ENCODE measurements around the gene DCAF15.
A peak's percentile ranks its signal among the peaks of the same experiment; 100 is the strongest.

The DCAF15 gene

DNA sequence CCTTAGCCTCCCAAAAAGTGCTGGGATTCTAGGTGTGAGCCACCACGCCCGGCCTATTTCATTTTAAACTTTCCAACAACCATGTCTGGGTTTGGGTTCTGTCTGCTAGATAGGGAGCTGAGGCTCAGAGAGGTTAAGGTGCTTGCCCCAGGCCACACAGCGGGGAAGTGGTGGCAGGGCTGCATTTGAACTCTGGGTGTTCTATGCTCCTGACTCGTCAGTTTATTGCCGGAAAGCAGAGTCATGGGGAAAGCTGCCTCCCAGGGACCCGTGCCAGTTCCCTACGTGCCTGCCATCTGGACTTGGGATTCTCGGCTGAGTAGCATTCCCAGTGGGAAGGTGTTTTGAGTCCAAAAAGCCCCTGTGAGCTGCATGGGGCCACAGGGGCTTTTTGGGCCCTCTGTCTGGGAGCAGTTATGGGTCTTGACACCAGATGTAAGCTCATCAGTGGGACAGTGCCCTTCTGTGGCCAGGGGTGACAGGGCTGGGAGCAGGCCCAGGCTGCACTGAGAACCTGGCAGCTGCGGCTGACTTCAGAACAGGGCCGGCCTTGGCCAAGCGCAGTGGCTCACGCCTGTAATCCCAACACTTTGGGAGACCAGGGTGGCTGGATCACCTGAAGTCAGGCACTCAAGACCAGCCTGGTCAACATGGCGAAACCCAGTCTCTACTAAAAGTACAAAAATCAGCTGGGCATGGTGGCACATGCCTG lies 42.9 kb downstream of the DCAF15 start:
- DNase-seq (ENCODE audit: low read depth in 2 of 2) = no peak

GRCh38 chr19:13995878-13996765 lies 43.8 kb downstream of the DCAF15 start:
- no peak for DNase-seq (ENCODE audit: low read depth in 2 of 2)

DNA sequence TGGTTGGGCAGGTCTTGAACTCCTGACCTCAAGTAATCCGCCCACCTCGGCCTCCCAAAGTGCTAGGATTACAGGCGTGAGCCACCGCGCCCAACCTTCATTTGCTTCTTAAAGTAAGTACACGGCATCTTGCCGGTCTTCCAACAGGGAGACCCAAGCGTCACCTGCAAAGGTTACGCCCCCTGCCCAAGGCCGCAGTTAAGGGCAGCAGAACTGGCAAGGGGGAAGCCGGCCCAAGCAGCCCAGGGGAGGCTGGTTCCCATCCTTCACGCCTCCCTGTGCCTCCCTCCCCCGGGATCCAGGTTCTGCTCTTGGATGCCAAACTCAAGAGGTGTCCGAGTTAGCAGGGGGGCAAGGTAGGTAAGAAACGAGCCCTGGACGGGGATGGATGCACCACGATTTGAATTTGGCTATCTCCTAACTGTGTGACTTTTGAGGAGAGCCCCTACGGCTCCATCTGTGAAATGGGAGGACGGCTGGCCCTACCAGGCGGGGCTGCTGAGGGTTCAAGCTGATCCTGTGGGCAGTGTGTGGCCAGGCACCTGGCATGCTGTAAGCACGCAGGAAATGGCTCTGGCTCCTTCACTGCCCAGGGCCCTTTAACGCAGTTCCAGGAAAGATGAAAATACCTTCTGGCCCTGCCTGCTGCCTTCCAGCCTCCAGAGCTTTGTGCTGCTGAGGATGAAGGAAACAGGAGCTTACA lies 44.8 kb downstream of the DCAF15 start:
- no peak for DNase-seq (ENCODE audit: low read depth in 2 of 2)

GRCh38 chr19:13997631-13997962 lies 45.3 kb downstream of the DCAF15 start:
- no peak for DNase-seq (ENCODE audit: low read depth in 2 of 2)

DNA sequence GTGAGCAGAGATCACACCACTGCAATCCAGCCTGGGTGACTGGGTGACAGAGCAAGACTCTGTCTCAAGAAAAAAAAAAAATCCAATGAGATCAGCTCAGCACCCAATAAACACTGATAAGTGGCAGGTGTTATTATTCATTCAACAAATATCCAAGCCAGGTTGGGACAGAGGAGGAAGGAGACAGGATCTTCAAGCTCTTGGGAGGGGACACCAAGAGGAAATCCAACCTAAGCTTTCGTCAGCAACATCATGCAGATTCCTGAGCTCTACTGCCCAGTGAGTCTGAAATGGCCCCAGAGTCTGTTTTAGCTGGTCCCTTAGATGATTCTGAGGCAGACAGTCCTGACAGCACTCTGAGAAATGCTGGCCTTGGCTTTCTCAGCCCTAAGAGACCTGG lies 46.1 kb downstream of the DCAF15 start:
- no peak for DNase-seq (ENCODE audit: low read depth in 2 of 2)

DNA sequence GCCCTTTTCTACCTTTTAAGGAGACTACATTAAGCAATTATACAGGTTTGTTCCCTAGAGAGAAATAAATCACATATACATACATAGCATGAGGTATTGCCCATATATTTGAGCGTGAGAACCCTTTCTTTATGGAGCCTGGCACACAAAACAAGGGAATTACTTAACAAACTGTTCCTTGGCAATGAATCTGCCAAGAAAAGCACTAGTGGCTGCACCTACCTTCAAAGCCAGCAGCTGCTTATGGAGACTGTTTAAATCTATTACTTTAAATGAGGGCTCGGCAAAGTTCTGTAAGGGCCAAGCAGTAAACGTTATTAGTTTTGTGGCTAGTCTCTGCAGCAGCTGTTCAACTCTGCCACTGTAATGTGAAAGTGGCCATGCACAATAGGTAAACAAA lies 46.8 kb downstream of the DCAF15 start:
- no peak for DNase-seq (ENCODE audit: low read depth in 2 of 2)

GRCh38 chr19:14000691-14001375 lies 48.5 kb downstream of the DCAF15 start:
- no peak for DNase-seq (ENCODE audit: low read depth in 2 of 2)

DNA sequence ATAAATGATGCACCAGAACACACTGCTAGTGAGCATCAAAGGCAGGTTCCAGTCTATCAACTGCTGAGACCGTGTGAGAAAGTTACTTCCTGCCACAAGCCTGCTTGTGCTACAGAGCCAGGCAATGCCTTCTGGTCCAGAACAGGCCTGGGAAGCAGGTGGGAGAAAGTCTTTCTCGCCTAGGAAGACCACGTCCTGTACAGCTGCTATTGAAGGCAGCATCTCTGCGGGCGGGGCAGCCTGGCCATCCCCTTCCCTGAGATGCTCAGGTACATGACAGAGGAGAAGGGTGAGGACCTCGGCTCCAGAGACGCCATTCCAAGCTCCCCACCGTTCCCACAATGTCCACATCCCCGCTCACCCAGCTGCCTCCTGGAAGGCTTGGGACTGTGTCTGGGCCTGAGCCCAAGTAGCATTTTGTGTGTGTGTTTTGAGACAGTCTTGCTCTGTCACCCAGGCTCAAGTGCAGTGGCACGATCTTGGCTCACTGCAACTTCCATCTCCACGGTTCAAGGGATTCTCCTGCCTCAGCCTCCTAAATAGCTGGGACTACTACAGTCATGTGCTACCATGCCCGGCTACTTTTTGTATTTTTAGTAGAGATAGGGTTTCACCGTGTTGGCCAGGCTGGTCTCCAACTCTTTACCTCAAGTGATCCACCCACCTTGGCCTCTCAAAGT lies 50.4 kb downstream of the DCAF15 start:
- DNase-seq (ENCODE audit: low read depth in 2 of 2) = no peak

DNA sequence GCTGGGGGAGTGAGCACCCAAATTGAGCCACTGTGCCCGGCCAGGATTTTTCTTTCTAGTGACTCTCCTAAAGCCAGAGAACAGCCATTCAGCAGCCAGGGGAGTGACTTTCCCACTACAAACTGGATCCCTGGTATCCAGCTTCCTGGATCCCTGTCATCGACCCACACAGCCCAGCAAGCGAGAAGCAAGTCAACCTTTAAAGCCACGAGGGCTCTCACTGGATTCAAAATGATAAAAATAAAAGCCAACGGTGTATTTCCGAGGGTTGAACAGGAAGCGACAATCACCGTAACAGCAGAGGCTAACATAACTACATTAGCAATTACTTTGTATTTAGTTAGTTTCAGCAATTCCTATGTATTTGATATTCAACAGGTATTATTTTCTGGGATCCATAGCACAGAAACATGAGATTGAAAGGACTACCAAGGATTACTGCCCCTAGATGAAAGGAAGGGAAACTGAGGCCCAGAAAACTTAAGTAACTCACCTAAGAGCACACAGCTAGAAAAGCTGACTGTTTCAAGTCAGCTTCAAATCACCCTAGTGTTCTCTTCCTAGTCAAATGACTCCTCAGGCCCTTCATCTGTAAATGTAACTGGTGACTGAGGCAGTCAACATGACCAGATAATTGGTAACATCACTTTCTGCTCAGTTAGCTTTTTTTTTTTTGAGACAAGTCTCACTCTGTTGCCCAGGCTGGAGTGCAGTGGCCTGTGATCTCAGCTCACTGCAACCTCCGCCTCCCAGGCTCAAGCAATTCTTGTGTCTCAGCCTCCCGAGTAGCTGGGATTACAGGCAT lies 51.1 kb downstream of the DCAF15 start:
- no peak for DNase-seq (ENCODE audit: low read depth in 2 of 2)

DNA sequence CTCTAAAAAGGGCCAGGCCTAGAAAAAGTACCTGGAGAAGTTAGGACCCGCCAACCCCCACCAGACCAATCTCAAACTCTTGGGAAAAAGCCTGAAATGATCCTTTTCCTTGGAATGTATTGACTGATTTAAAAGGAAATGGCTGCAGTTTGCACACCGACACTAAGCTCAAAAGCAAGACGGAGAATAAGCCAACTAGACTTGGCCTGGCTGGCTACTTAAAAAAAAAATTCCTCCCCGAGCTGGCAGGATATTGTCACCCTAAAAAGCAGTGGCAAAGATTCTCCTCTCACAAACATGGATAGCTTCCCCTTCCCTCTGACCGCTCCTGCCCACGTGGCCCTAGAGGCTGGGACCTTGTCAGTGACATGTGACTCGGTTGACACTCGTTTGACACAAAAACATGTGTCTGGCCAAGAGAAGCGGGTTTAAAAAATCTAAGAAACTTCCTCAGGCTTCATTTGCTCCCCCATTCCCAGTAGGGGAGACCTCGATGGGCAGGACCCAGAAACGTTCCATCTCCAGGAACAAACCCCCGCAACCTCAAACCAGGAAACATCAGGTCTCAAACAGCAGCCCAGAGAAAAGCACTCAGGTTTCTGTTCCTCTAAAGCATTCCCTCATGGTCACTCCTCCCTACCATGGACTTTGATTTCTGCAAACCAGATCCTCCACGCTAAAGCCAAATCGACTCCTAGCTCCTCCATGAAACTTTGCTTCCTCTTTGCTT lies 52.5 kb downstream of the DCAF15 start:
- DNase-seq (ENCODE audit: low read depth in 2 of 2) = no peak

GRCh38 chr19:14005349-14006084 lies 53.2 kb downstream of the DCAF15 start:
- peak; percentile 84 to 89 for DNase-seq (ENCODE audit: low read depth in 2 of 2)

DNA sequence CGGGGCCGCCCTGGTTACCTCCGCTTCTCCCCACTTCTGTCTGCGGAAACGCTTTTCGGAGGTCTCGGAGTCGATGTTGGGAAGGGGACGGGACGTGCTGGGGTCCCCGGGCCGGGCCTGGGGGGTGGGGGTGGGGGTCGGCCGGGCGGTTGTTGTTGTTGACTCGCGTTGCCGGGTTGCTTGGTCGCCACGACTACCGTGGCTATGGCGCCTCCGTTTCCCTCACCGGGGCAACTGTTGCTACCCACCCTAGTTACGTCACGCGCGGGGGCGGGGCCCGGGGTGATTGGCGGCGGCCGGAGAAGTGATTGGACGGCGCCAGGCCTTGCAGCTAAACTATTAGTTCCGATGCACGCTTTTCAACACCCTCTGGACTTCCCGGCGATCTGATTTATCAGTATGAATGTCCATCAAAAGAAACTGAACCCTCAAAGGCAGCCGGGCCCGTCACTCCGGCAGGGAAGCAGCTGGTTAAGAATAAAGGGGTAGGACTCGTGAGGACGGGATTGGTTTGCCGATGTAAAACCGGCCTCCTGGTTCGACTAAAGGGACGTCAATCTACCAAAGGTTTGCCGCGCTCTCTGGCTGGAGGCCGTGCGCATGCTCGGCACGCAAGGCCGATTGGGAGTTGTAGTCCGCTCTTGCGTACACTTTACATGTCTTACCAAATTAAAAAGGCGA lies 53.9 kb downstream of the DCAF15 start, which contains the start of gene RFX1:
Gene RFX1 (minus strand): TSS at position 236 of the 681 bp plus-strand sequence. CDS start 12,477 bp downstream, outside the sequence.
- peak; percentile 100 for DNase-seq (ENCODE audit: low read depth in 2 of 2)

DNA sequence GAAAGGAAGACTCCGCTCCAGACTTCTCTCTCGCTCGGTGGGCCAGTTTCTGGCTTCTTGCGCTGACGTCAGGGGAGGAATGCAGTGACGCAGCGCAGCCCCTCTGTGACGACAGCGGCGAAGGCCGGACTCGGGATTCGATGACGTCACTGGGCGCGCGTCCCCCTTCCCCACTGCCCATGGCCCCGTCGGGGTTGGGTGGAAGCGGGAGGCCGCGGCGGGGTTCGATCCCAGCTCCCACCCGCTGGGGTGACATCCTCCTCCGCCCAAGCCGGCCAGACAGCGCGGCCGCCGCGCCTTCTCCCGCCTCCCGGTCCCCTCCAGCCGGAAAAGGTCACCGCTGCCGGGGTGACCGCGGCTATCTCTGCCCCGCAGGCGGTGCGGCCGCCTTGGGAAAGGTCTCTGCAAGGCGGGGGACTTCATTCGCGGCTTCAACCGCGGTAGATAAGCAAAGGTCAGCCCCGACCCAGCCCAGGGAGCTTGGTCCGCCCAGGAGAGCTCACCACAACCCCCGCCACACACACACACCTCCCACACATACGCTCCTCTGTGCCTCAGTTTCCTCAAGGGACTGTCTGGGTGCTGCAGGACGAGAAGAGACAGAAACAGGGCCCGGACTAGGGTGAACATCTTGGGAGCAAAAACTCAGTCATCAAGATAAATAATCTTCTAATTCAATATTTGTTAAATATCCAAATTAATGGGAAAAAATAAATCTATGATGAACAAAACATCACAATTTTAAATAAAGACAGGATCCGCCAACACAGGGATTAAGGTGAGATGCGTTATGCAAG lies 54.7 kb downstream of the DCAF15 start:
- peak in 1 of 2 donors; percentile 62 for DNase-seq (ENCODE audit: low read depth in 2 of 2)
